GM18867 (cell line): ENCODE results near the gene LYPD5.
"Not testable (repeated sequence)": the region's sequence is repeated elsewhere in the genome, so short reads cannot be mapped to it uniquely, and the experiment has no call there.

Source experiments
- ATAC-seq: cut with Tn5 transposase; IDR thresholded peaks from one replicate; pipeline ENCODE4 v1.9.1; 2021; ENCODE audit warnings: mild to moderate bottlenecking, moderate library complexity; ENCODE audit not compliant: unreplicated experiment

LYPD5 gene

DNA sequence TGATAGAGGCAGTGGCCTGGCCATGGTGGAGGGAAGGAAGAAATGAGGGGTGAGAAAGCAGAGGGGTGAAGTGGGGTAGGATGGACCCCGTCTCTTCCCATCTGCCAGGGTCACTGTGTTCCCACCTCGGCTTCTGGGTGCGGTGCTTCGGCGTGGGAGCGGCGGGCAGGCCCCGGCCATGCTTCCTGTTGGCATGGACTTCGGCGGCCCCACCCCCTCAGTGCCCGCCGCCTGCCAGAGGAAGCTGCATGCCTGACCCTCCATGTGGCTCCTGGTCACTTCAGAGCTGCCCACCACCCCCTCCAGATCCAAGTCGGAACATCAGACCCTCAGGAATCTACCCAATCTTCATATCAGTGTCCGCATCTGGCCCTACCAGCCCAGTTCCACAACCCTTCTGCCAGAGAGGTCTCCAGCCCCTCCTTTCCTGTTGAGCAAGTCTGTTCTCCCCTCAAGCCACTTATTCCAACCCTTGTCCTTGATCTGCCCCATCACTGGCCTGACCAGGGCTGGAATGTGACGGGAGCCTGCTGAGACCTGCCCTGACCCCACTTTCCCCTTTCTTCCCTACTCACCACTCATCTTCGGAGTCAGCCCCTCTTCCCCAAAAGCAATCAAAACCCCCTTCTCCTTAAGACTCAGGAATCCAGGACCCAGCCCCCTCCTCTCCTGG, 23.0 kb downstream of the LYPD5 start:
- ATAC-seq: no peak

DNA sequence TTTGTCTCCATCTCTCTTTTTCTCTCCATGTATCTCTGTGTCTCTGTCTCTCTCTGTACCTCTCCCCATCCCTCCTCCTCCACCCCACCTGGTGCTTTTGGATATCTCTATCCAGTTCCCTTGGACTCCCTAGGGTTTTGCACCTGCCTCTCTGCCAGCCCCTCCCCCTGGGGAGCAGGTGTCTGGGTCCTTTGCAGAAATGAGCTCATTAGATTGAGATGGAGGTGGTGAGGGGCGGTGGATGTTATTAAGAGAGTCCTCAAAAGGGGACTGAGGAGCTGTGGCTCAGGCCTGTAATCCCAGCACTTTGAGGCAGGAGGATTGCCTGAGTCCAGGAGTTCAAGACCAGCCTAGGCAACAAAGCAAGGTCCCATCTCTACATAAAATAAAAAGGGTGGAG, 23.6 kb downstream of the LYPD5 start:
- no peak for ATAC-seq

DNA sequence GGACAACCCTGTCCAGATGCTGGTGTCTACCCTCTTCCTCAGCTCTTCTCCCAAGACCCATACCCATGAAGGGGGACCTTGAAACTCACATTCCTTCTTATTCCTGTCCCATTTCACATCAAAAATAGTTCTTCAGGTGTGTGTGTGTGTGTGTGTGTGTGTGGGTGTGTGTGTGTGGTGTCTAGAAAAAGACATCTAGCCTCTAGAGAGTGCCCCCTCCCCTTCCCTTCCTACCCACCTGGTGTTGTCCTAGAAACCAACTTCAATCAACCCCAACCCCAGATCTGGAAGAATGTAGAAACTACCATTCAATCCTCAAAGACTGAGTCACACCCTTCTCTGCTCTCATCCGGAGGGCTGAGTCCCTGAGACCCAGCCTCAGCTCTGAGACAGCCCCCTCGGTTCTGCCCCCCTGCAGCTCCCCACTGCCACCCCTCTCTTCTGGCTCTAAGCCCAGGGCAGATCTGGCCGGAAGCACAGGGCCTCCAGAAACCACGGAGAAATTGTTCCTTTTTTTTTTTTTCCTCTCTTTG, 25.0 kb downstream of the LYPD5 start:
- ATAC-seq: no peak

DNA sequence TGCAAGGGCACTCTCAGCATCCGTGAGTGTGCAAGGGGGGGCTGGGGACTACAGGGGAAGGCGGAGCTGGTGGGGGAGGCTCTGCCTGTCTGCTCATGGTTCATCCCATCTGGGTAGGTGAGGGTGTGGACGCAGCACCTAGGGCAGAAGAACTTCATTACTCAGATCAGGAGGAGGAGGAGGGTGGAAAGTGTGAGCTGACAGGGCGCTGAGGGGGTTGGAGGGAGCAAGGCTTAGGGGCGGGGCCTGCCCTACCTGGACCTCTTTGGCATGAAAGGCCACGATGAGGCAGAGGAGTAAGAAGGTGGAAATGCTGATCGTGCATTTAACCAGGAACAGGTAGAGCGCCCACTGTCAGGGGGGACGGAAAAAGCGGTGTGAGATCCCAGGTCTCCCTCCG, 26.0 kb downstream of the LYPD5 start:
- no peak for ATAC-seq

DNA sequence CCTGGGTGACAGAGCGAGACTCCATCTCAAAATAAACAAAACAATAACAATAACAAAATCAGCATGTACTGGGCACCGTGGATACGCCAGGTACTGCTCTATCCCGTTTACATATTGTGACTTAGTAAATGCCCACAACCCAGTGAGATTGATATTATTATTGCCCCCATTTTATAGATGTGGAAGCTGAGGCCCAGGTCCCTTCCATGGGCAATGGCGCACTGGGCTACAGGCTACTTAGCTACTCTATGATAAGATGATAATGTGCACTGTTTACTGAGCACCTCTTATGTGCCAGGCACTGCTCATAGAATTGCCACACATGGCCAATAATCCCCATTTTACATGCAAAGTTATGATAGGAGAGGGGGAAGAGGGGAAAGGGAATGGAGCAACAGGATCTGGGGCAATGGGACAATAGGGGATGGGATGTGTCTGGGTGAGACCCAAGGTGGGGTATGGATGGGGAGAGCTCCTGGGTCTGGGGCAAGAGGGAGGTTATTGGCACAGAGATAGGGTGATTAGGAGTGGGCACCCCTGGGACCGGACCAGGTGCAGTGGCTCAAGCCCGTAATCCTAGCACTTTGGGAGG, 26.9 kb downstream of the LYPD5 start:
- no peak for ATAC-seq

DNA sequence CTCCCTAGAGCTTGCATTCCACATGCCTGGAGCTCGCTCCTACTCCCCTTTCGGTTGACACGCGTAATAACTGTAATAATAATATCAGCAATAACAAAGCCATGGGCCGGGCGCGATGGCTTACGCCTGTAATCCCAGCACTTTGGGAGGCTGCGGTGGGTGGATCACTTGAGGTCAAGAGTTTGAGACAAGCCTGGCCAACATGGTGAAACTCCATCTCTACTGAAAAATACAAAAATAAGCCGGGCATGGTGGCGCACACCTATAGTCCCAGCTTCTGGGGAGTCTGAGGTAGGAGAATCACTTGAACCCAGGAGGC, 27.3 kb downstream of the LYPD5 start:
- not testable (repeated sequence) for ATAC-seq

DNA sequence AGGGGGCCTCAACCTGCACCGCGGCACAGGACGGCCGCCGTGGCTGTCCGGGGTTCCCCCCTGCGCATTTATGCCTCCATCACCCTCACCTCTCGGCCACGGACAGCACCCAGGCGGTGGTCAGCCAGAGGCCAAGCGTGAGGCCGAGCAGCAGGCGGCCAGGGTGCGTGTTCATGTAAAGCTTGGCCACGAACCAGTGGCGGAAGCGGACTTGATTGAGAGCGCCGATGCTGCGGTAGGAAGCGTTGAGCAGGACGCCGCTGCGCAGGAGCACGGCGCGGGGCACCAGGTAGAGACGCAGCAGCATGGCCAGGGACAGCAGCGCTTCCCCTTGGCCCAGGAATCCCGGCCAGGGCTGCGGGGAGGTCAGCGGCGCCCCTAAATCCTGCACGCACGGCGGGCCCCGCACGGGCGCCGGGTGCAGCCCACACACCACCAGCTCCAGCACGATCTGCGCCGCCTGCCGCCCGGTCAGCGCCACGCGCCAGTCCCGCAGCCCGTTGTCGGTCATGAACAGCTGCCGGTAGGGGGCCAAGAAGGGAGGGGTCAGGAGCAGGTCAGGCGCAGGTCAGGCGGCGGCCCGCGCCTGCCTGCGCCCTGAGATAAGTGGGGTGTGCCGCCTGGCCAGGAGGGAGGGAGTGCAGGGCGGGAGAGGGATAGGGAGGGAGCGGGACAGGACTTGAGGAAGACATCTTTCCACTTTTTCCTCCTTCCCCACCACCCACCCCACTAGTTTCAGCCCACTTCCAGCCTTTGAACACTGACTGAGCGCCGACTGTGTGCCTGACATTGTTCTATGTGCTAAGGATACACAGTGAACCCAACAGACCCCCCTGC, 27.9 kb downstream of the LYPD5 start:
- no peak for ATAC-seq

DNA sequence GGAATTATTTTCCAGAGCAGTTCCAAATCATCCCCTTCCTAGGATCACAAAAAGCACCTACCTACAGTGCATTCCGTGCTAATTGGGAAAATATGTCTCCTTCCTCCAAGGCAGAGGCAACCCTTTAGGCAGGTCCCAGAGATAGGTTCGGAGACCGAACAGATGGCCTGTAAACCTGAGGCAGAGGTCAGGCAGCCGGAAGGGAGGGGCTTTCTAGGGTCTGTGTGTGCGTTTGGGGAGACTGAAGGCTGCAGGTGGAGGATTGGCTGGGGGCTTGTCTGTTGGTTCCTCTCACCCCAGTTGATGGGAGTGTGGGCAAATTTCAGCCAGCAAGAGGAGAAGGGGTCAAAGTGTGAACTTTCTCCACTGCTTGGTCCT, 28.5 kb downstream of the LYPD5 start:
- no peak for ATAC-seq

DNA sequence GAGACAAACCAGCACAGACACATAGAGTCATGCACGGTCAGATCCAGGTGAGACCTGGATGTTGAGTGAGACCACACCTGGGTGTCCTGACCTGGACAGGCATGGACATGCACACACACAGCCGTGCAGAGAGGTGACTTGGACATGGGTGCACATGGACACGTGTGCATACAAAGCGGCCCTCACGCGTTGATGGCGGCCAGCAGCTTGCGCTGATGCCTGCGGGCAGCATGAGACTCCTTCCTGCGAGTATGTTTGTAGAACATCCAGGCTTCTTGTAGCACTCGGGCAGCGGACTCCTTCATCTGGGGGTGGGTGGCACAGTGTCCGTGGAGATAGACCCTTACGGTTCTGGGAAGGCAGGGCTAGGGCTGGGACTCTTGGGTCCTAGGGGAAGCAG, 33.0 kb downstream of the LYPD5 start:
- no peak for ATAC-seq

DNA sequence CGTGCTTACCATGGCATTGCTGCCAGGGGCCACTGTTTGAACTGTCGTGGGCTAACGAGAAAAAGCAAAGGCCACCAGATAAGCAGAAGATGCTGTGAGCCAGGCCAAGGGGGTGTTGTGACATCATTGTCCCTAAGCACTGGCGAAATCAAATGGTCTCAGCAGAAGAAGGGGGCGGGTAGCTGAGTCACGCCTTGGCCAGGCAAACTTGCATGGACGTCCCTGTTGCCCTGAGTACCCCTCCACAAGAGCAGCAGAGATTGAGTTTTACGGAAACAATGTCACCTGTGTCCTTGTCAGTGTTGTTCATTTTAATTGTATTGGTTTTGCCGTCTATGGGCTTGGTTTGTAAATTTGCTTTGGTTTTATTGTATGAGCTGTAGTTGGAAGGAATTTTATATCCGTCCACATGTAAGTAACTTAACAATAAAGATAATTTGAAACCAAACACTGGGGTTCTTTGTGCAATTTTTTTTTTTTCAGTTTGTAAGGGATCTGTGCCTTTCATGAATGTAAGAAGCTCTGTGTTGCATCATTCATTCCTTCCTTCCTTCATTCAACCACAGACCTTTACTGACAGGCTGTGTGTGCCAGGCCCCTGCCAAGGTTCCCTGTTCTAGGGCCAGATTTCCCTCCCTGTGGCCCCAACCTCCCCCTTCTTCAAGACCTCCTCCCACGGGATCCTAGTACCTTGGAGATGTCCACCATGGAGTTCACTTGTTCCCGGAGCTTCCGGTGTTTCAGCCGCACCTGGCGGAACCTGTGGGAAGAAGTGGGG, 33.8 kb downstream of the LYPD5 start:
- ATAC-seq: no peak

DNA sequence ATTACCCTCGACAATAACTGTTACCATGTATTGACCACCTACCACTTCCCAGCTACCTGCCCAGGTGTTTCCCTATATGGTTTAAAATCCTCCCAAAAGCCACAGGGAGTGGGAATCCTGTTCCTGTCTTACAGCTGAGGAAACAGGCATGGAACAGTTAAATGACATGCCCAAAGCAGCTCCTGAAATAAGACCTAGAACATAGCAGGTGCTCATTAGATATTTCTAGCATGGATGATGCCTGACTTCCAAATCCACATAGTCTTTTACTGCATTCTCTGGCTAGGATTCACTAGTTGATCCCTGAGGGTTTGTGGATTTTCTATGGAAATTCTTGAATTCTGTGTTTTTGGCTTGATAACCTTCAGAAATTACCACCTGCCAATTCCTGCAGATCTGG, 34.4 kb downstream of the LYPD5 start:
- no peak for ATAC-seq

DNA sequence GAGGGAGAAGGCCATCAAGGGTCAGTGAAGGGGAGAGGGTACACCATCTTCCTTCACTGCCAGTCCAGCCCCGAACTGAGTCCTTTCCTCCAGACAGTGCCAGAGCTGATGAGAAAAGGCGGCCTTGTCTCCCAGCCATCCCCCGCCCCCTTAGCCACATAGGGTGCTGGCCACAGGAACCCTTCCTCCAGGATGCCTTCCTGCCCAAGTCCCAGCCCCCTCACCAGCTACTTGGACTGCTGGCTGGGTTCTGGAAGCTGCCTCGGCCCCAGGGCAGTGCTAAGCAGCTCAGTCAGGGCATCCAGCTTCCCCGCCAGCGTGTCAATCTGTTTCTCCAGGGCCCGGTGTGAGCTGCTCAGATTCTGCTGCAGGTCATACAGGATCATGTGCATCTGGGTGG, 34.9 kb downstream of the LYPD5 start:
- no peak for ATAC-seq

DNA sequence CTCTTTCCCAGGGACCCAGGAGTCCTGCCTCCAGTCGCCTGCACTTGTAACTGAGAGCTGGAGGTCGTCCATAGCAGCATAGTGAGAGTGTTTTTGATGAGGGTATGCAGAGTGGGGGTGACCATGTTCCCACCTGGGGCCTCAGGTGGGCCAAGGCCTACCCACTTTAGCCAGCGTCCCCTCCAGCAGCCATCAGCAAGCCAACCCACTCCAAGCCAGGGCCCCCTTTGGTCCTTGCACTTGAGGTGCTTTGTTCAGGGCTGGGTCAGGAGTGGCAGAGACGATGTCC, 35.5 kb downstream of the LYPD5 start:
- no peak for ATAC-seq

DNA sequence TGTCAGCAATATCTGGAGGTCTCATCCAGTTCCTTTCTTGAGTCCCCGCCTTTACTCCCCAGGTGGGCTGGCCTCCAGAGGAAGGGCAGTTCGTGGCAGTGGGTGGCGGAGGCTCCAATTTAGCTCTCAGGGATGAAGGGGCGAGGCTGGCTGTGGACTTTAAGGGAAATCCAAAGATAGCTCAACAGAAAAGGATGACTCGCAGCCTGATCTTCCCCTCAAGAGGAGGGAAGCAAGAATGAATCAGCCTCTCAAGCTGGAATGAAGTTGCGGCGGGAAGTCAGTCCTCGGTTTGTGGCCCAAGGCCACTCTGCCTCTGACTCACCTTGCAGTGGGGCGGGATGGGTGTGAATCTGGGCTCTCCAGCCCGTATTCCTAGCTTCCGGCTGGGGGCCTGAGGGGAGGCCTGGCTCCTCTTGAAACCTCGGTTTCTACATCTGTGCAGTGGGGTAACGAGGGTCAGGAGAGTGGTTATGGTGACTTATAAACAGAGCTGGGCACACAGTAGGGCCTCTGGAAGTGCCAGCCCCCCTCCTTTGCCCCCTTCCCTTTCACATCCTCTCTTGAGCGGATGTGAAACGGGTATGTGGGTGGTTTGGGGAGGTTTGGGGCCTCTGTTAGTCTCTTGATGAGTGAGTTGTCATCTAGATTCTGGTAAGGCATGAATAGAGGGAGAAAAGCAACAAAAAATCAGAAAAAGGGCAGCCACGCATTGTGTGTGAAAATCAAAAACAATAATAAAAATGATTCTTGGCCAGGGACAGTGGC, 37.0 kb downstream of the LYPD5 start:
- ATAC-seq: peak; percentile 70

DNA sequence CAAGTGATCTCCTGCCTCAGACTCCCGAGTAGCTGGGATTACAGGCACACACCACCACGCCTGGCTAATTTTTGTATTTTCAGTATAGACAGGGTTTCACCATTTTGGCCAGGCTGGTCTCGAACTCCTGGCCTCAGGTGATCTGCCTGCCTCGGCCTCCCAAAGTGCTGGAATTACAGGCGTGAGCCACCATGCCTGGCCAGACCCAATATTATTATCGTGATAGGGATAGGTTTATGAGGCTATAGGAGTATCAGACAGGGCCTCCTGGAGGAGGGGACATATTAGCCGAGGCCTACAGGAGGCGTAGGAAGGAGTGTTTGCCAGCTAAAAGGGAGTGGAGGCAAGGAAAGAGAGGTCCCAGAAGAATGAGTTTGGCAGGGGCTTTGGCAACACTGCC, 37.6 kb downstream of the LYPD5 start:
- not testable (repeated sequence) for ATAC-seq

DNA sequence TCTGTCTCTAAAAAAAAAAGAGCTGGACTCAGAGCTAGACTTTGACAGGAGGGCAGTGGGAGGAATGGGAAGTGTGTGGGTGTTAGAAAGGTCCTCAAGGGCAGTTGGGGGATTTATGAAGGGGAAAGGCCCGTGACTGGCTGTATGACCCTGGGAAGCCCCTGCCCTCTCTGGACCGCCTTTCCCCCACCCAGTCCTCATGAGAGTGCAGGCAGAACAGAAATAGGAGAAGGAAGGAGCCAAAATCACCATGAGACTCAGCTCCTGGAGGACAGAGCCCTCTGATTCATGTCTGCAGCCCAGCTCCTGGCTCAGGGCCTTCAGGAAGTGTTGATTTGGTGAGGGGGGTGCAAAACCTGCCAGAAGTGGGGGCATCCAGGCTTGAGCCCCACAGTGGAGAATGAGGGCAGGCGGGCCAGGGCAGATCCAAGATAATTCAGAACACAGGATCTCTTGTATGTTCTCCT, 38.7 kb downstream of the LYPD5 start:
- no peak for ATAC-seq

DNA sequence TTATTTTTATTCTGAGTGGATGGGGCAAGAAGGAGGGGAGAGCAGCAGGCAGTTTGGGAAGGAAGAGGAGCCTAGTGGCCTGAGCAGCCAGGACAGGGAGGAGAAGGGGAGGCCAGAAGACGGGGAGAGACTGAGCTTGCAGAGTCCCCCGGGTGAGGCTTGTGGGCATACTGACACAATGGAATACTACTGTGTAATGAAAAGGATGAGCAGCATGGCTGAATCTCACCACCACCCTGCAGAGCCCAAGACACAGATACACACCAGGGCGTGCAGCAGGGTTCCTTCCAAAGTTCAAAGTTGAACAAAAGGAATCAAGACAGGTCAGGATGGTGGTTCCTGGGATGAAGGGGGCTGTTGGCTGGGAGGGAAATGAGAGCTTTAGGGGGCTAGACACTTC, 39.4 kb downstream of the LYPD5 start:
- no peak for ATAC-seq

DNA sequence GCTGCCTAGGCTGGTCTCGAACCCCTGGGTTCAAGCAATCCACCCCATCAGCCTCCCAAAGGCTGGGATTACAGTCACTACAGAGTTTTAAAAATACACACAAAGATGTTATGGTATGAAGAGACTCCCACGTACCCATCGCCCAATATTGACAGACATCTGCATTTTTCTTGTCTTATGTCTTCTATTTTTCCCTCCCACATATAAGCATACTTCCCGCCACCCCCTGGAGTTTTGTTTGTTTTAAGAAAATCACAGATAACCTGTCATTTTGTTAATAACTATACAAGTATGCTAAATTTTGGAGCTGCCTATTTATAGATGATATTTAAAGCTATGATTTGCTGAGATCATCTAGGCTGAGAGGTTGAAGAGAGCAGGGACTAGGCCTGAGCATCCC, 41.3 kb downstream of the LYPD5 start:
- ATAC-seq: no peak

DNA sequence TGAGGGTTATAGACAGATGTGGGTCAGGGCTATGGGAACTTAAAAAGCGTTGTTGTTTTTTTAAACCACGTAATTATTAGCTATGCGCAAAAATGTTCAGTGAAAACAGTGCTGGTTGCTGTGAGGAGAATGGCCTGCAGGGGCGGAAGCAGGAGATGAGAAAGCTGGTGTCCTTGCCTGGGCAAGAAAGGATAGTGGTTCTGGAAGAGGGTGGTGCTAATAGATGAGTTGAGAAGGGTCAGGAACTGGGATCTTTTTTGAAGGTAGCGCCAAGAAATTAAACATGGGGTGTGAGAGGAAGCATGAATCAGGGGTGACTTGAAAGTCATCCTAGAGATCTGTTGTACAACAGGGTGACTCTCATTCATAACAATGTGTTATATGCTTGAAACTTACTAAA, 42.7 kb downstream of the LYPD5 start:
- ATAC-seq: no peak

DNA sequence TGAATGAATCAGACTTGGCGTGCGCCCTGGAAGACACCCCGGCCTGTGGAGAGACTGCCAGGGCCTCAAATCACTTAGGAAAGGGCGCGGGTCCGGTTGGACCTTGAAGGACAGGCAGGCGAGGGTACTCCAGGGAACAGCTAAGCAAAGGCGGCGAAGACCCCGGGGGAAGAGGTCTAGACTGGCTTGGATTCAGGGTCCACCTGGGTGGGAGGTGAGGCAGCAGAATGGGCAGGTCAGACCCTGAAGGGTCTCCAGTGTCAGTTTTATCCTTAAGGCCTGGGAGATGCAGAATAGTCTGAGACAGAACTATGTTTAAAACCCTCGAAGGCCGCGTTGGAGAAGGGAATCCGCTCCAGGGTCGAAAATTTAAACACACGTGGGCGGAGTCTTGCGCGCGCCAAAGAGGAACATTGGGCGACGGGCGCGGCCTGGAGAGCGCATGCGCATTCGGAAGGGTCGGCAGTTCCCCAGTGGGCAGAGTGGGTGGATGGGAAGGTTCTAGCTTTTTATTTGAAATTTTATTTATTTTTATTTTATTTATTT, 46.9 kb downstream of the LYPD5 start:
- ATAC-seq: no peak
